ENCODE measurements around the gene ETF1.

The ETF1 gene

GRCh38 chr5:138492560-138493045 lies 50.4 kb downstream of the ETF1 start:
- in situ Hi-C loops (cut with HindIII; ENCODE audit: low sequenced_read_pairs): no loop called here
- H3K4me3 ChIP-seq (ENCODE audit: low read depth, low read length): peak overlapping the region; percentile 38
- TF ChIP-seq CTCF (IDR thresholded peaks at IDR 0.05; ENCODE audit: low read depth, low read length): no peak
- no peak for DNase-seq (ENCODE audit: low read depth, low spot score)

- in situ Hi-C loops (cut with HindIII; ENCODE audit: low sequenced_read_pairs): no loop called here
- DNase-seq (ENCODE audit: low read depth, low spot score): peak; percentile 92
- peak; percentile 12 for TF ChIP-seq CTCF (IDR thresholded peaks at IDR 0.05; ENCODE audit: low read depth, low read length)
- H3K4me3 ChIP-seq (ENCODE audit: low read depth, low read length): peak overlapping the region; percentile 46
These were observed 51.1 kb downstream of the ETF1 start for GRCh38 chr5:138491669-138492559.

- peak overlapping the region; percentile 46 for H3K4me3 ChIP-seq (ENCODE audit: low read depth, low read length)
- in situ Hi-C loops (cut with HindIII; ENCODE audit: low sequenced_read_pairs): no loop called here
- DNase-seq (ENCODE audit: low read depth, low spot score): no peak
- no peak for TF ChIP-seq CTCF (IDR thresholded peaks at IDR 0.05; ENCODE audit: low read depth, low read length)
These were observed 51.8 kb downstream of the ETF1 start for GRCh38 chr5:138491284-138491648.

GRCh38 chr5:138490648-138491283 lies 52.3 kb downstream of the ETF1 start:
- in situ Hi-C loops (cut with HindIII; ENCODE audit: low sequenced_read_pairs): no loop called here
- no peak for TF ChIP-seq CTCF (IDR thresholded peaks at IDR 0.05; ENCODE audit: low read depth, low read length)
- no peak overlapping the region for H3K4me3 ChIP-seq (ENCODE audit: low read depth, low read length)
- DNase-seq (ENCODE audit: low read depth, low spot score): no peak

GRCh38 chr5:138489683-138490061 lies 53.4 kb downstream of the ETF1 start:
- no peak for TF ChIP-seq CTCF (IDR thresholded peaks at IDR 0.05; ENCODE audit: low read depth, low read length)
- DNase-seq (ENCODE audit: low read depth, low spot score): no peak
- H3K4me3 ChIP-seq (ENCODE audit: low read depth, low read length): no peak overlapping the region
- in situ Hi-C loops (cut with HindIII; ENCODE audit: low sequenced_read_pairs): no loop called here

- DNase-seq (ENCODE audit: low read depth, low spot score): no peak
- in situ Hi-C loops (cut with HindIII; ENCODE audit: low sequenced_read_pairs): no loop called here
- TF ChIP-seq CTCF (IDR thresholded peaks at IDR 0.05; ENCODE audit: low read depth, low read length): no peak
- no peak overlapping the region for H3K4me3 ChIP-seq (ENCODE audit: low read depth, low read length)
These were observed 54.5 kb downstream of the ETF1 start for GRCh38 chr5:138488481-138488945.
